Activated T-helper 1 cell treated with anti-CD3 and anti-CD28 coated beads, Interleukin-2, amount 50 U/mL, for 16 hours (primary cell): Measurements from ENCODE around the gene FGD3.
A peak's percentile ranks its signal among the peaks of the same experiment; 100 is the strongest.

Experiments used
- DNase-seq, 2 donors: peaks; one replicate each; pipeline ENCODE4 v3.0.0-alpha.2; 2020; ENCODE audit warnings: low read depth in 1 of 2, low spot score in 1 of 2

The FGD3 gene

DNA sequence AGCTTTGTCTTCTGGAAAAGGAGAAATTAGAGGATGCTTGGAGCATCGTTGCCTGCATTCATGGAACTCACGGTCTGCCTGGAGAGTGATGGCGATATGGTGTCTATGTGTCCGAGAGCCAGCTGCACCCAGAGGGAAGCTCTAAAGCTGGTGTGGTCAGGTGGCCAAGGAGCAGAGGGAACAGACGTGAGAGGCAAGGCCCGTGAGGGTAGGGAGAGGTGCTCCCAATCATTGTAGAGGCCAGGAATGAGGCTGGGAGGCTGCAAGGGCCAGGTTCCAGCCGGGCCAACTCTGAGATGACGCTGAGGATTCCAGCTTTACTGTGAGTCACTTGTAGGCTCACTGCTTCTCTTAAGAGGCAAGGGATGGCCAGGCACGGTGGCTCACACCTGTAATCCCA, 7.6 kb downstream of the FGD3 start:
- DNase-seq = no peak

DNA sequence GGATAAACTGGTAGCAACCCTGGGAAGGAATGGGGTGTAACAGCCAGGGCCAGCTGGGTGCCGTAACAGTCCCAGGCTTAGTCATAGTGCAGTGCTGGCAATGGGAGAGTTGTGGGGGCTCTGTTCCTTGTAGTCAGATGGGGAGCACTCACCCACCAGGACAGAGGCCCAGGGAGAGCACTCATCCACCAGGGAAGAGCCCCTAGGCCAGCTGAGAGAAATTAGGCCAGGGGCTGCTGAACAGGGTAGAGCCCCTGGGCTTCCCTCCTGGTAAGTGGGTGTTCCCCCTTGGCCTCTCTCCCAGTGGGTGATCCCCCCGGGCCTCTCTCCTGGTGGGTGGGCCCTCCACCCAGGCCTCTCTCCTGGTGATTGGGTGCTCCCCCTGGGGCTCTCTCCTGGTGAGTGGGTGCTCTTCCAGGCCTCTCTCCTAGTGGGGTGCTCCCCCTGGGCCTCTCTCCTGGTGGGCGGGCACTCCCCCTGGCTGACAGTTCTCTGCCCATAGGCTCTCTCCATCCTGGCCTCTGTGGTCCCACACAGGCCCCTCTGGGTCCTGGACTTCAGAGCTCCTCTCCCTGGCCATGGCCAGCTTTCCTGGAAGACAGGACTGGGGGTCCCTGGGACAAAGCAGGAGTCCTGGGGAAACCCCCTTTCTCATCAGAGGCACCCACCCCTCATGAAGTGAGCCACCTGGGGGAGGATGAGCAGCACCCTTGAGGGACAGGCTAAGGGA, 13.4 kb downstream of the FGD3 start:
- DNase-seq = no peak

DNA sequence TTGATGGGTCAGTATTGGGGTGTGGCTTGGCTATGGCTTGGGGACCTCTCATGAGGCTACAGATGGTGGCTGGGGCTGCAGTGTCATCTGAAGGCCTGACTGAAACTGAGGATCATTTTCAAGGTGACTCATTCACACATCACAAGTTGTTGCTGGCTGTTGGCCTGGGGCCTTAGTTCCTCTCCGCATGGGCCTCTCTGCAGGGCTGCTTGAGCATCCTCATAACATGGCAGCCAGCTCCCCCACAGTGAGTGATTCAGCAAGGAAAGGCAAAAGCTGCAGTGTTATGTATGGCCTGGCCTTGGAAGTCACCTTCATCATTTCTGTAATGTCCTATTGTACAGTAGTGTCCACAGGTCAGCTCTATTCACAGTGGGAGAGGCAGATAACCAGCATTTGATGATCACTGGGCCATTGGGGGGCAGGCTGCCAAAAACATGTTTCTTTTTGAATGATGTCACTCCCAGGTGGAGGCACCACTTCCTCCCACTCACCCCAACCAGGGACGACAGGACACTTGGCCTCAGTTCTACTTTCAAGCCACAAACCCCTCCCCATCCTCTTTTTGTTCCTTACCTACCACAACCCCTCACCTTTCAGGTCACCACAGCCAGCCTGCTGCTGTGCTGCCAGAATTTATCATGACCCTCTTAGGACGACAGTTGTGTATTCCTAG, 14.4 kb downstream of the FGD3 start:
- no peak for DNase-seq

DNA sequence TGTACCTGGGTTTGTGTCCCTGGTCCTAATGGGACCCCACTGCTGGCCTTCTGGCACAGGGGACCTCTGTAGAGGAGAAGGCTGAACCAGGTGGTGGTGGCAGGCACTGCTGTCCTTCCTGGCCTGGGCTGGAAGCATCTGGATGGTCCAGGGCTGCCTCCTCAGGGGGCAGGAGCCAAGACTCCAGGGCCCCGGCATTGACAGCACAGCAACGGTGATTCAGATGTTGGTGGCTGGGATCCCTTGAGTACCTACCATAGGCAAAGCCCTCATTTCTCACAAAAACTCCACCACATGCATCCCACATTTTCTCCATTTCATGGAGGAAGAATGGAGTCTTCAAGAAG, 15.0 kb downstream of the FGD3 start:
- DNase-seq = no peak

DNA sequence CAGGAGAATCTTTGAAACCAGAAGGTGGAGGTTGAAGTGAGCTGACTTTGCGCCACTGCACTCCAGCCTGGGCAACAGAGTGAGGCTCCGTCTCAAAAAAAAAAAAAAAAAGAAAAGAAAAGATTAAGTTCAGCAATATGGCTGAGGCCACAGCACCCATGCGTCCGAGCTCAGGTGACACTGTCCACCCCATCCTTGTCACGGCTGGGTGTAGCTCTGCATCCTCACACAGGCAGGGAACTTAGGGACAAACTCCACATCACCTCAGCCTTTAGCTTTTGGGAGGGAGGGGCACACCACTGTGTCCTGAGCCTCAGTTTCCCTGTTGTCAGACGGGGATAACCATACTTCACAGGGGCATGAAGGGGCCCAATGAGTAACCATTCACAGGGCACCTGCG, 15.5 kb downstream of the FGD3 start:
- DNase-seq = no peak

DNA sequence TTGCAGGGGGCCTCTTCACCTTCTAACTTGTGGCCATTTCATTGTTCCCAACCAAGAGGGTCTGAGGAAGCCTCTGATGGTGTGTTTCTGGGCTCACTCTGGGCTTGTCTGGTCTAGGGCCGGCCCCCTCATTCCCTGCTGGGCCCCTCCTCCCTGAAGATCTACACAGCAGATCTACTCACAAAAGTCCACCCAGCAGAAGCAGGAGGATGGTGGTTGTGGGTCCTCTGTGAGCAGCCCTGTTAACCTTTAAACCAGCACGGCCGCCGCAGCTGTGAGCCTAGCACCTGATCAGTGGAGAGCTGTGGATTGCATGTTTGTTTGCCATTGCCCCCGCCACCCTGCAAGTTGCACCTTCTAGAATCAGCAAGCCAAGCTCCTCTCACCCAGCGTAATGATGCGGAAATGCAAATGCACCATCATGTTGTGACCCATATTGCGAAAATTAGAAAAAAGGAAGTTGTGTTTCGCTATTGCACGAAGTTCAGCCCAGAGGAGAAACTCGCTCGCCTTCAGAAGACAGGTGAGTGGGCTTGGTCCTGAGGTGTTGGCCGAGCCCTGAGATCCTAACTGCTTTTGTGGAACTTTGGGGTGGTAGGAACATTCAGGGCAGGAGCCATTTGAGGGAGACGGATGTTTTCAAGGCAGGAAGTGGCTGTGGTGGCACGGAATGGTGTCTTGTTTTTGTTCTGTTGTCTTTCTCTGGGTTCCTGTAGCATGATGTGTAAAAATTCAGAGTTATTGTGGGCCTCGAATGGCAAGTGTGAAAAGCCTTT, 16.7 kb downstream of the FGD3 start:
- peak; percentile 55 to 68 for DNase-seq

DNA sequence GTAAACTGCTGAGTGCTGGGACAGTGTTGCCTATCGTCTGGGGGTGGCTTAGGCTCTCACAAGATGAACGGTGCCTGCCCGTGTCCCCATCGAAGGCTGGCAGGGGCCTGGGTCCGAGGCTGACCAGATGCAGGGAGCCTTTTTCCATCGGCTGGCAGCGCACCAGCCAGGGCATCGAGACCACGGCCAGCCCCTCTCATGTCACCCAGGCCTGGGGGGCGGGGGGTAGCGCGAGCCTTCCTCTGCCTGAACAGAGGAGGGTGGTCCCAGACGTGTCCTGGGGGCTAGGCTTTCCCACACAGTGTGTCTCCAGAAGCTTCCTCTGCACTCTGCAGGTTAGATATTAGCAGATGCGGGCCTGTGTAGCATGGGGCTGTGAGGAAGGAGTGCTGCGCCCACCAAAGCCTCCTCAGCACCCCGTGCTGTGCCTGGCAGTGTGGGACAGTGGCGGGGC, 17.3 kb downstream of the FGD3 start:
- no peak for DNase-seq

DNA sequence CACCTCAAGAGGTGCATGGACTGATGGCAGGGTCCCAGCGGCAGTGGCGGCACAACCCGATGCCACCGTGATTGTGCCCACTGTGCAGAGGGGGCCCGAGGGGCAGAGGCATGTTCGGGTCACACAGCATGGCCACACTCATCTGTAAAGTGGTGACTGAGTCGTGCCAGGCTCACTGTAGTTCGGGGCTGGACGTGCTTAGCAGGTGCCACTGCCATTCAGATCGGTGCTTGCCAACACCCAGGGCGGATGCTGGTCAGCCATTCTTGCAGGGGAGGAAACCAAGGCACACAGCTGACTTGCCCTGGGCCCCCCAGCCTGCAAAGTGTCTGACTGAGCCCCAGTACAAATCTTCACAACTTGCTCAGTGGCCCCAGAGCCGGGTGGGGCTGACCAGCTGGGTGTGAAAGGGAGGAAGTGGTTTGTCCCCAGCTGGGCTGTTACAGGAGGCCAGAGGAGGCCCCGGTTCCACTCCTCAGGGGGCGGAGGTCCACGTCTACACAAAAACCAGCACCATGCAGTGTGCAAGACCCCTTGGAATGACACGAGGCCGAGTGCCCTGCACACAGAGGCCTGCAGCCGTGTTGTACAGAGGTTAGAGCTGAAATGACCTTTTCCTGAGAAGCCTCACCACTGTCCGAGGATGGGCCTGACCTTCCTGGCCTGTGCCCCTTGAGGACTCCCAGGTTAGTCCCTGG, 17.9 kb downstream of the FGD3 start:
- no peak for DNase-seq

DNA sequence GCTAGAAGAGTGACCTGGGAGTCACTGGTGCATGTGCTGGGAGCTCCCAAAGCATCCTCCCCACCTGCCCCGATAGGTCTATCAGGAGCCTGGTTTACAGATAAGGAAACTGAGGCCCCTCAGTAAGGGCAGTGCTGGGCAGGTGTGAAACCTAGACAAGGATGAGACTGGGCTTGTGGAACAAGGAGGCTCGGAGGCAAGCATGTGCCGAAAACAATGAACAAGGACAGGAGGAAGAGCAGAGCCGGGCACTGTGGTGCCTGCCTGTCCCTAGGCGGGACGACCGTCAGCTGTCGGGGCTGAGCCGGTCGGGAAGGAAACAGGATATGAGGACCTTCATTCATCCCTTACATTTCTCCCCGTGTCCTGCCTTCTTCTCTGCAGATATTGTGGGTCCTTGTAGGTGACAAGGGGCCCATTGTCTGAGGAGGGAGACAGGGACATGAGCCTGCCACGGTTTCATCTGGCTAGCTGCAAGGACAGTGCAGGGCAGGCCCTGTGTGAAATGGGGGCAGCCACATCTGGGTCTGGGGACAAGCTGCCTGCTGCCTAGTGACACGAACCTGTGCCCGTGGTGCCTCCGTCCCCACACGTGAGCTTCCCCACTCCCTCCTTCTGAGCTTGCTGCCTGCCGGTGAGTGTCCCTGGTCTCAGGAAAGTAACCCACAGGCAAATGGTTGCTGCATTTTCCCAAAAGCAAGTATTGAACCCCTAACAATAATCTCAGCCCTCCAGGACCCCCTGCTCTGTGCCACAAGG, 18.6 kb downstream of the FGD3 start:
- no peak for DNase-seq

DNA sequence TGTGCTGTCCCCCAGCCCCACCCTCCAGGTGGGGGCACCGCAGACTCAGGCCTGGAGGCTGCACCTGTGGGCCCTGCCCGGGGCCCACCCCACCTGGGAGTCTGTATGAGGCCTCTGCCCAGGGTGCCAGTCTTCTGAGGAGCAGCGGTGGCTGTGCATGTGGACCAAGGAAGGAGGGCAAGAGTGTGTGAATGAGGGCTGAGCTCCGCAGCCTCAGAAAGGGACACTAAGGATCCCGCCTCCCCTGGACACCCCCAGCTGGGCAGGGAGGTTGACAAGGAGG, 19.1 kb downstream of the FGD3 start:
- DNase-seq = no peak

DNA sequence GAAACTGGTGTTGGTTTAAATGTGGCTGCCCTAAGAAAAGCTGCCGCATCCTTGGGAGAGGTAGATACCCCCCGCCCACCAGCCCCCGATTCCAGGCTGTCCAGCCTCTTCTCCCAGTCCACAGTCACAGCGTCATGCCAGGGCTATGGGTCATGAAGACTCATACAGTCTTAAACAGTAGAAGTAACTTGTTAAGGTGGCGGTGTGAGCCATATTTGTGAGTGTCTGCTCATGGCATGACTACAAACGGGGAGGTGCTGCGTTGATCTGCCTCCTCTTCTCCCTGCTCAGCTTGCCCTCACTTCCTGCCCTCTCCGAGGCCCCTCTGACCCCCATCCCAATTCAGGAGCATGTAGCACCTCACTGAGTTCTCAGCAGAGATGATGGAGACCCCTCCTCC, 20.8 kb downstream of the FGD3 start:
- DNase-seq = no peak

DNA sequence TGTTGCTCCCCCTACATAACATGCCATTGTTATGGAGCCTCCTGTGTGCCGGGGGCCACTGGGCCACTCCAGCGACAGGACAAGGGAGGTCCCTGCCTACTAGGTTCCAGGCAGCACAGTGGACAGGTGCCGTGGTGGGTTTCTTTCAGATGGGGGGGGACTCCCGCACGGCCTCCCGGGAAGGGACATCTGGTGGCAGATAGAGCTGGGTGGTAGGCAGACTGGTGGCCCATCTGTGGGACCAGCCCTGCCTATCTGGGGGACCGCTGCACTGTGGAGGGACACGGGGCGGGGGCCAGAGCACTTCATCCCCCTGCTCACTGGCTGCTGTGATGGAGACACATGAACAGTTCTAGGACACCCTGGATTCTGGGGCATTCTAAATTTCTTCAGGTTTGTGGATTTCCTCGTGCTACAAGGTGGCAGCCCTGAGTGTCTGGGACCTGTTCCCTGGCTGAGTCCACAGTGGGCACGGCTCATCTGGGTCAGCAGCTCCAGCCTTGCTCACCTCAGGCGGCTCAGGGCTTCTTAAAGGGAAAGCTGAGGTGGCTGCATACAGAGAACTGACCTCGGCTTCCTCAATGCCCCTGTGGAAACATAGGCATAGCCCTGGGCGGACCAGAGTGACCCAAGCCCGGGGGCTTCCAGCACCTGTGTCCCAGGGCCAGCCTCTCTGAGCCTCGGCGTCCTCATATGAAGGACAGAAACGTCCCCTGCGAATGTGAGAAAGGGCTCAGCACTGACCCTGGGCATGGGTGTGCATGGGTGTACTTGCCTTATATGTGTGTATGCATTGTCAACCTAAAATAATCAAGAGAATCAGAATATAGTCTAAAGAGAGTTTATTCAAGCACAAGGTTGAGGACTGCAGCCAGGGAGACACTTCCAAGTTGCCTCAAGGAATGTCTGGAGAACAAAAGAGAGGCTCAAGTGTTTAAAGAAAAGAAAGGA, 22.5 kb downstream of the FGD3 start:
- no peak for DNase-seq

DNA sequence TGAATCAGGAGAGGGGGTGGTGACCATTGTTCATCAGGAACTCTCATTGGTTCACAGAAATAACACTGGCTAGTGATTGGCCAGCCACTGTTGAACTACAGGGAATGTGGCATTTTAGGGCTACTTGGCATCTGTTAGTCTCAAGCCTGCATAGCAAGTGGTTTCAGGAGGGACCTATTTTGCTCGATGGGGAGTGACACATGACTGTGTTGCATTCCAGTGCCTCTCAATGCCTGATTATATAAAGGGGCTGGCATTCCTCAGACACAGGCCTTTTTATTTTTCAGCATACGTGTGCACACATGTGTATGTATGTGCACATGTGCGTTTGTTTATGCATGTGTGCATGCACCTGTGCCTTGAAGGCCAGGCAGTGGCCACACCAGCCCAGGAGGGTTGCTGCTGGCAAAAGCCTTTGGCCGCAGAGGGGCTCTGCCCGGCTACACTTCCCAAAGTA, 23.2 kb downstream of the FGD3 start:
- no peak for DNase-seq

DNA sequence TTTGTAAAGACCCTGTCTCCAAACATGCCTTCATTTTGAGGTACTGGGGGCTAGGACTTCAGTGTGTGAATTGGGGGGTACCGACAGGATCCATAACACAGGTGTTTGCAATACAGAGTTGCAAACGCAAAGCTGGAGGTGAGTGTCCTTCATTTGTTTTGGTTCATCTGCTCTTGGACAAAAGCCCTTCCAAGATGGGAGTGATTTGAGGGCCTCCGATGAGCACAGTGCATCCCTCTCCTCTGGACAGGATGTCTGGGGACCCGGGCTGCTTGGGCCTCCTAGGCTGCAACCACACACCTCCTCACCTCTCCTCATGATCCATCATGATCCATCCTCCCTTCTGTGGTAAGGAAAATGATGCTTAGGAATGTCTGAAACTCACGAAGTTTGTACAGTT, 23.8 kb downstream of the FGD3 start:
- DNase-seq = no peak

DNA sequence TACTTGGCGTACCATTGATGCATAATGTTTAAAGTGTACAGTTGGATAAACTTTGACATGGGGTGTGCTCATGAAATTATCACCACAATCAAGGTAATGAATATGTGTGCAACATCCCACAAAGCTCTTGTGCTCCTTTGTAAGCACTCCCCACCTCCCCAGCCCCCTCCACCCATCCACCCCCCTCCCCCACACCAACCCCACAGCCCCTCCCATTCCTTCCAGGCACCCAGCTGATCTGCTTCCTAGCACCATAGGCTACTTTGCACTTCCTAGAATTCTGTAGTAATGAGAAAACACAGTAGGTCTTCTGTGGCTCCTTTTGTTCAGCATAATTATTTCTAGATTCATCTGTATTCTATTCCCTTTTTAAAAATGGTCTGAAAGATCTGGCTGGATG, 24.5 kb downstream of the FGD3 start:
- DNase-seq = no peak

DNA sequence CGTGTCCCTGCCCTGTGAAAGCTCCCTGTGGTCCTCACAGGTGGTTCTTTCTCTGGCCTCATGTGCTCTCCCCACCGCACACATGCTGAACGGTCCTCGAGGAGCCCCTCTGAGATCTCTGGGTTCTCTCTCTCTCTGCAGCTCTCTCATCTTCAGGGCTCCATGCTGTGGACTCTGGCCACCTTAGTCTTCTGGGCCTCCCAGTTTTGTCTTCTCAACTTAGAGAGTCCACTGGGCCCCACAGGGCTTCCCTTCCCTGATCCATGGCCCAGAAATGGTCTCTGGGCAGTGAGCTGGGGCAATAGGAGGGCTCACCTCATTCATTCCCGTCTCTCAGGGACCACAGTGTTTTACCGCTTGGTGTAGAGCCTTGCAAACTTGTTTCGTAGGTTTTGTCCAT, 26.4 kb downstream of the FGD3 start:
- DNase-seq = no peak

DNA sequence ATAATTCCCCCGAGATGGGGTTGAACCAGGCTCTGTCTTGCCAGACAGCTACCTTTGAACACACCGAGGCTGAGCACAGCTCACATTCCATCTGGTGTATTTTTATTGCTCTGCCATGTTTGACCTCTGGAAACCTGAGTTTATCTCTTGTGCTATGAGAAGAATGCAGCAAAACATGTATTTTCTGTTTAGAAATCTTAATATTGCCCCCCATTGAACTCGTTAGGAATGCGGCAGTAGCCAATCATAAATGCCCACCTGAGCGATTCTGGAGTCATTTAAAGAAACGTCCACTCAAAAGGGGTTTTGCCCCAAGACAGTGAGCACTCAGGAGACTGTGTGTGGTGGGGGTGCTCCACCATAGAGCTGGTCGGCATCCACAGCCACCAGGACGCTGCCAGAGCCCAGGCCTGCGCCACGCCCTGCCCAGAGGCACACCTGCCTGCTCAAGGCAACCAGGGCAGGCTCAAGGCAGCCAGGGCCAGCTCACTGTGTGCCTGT, 26.9 kb downstream of the FGD3 start:
- no peak for DNase-seq

DNA sequence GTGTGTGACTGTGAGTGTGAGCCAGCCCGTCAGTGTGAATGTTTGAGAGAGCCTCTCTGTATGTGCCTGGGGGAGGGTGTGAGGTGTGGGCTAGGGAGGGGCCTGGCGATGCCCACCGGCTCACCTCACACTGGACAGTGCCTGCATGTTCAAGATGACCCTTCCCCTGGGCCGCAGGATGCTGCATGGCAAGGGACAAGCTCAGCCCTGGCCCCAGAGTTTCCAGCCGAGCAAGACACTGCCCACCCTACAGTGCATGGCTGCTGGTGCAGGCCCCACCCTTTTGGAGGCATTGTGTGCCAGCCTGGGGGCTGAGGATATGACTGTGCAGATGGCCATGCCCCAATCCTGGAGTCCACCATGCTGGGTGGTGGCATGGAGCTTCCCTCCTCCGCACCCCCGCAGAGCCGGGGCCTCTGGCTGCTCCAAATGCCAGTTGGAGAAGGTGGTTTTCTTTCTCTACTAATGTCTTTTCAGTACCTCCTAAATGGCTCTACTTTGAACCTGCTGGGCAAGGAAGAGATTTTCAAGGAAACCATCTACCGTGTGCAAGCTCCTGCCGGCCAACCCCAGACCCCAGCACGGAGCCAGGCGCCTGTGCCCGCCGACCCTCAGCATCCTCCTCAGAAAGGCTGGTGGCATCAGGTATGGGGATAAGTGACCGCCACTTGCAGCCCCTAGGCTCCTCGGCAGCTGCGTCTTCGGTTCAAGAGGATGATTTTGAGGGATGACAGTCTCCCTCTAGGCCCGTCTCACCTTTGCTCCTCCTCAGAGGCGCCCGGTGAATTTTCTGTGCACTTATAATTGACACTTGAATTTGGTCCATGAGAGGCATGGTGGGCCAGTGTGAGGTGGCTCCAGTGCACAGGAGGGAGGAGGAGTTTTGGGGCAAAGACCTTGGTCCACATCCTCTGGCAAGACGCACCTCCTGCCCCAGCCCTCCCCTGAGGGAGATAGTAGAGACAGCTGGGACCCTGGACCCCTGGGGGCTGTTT, 27.7 kb downstream of the FGD3 start:
- no peak for DNase-seq

DNA sequence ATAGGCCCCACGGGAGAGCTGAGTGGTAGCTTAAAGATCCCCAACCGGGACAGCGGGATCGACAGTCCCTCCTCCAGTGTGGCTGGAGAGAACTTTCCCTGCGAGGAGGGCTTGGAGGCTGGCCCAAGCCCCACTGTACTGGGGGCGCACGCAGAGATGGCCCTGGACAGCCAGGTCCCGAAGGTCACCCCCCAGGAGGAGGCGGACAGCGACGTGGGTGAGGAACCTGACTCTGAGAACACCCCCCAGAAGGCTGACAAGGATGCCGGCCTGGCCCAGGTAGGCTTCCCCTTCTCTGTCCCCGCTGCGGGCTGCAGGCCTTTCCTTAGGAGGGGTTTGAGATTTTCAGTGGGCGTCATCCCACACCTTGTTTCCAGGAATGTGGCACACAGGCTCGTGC, 29.1 kb downstream of the FGD3 start:
- no peak for DNase-seq
